Transverse colon (tissue), 4 donors: ENCODE data around the gene HPDL.

Source experiments
- EP300 ChIP-seq: sonication (generic); formaldehyde crosslinking; IDR thresholded peaks from one replicate; pipeline ENCODE4 v1.6.1; 2017; ENCODE audit warnings: antibody characterized with exemption, low read depth
- POLR2A ChIP-seq: fragments of 450-650 bp; IDR thresholded peaks from one replicate; pipeline ENCODE4 v1.6.1; 2016; ENCODE audit warnings: antibody characterized with exemption, mild to moderate bottlenecking, moderate library complexity
- POLR2AphosphoS5 ChIP-seq, 3 donors: sonication (generic); formaldehyde crosslinking; IDR thresholded peaks; one replicate each; pipeline ENCODE4 v1.6.1; 2016; ENCODE audit warnings: antibody characterized with exemption in 3 of 3
- TF ChIP-seq, protein P1 (sequence below), 5 experiments: fragments of 200-600 bp in 3 of 5; fragments of 450-650 bp in 2 of 5; sonication (generic) in 3 of 5; IDR thresholded peaks; 1 replicate in 2 of 5; 2 replicates in 3 of 5; pipeline ENCODE4 v1.5.1; 2016 to 2017; ENCODE audit warnings: antibody characterized with exemption in 5 of 5, inconsistent platforms in 3 of 5, mild to moderate bottlenecking in 2 of 5, moderate library complexity in 1 of 5

DNA sequence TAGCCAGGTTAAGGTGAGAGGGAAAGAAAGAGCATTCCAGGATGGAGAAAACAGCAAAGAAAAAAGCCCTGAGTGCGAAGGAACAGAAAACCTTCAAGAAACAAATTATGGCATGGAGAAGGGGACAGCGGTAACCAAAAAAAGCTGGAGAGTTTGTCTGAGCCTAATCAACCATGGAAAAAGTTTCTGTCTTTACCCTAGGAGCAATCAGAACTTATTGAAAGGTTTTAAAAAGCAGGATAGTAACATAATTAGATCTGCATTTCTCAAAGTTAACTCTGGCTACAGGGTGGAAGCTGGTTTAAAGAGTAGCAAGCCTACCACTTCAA, 26.1 kb upstream of the HPDL start:
- TF ChIP-seq, protein P1, sequence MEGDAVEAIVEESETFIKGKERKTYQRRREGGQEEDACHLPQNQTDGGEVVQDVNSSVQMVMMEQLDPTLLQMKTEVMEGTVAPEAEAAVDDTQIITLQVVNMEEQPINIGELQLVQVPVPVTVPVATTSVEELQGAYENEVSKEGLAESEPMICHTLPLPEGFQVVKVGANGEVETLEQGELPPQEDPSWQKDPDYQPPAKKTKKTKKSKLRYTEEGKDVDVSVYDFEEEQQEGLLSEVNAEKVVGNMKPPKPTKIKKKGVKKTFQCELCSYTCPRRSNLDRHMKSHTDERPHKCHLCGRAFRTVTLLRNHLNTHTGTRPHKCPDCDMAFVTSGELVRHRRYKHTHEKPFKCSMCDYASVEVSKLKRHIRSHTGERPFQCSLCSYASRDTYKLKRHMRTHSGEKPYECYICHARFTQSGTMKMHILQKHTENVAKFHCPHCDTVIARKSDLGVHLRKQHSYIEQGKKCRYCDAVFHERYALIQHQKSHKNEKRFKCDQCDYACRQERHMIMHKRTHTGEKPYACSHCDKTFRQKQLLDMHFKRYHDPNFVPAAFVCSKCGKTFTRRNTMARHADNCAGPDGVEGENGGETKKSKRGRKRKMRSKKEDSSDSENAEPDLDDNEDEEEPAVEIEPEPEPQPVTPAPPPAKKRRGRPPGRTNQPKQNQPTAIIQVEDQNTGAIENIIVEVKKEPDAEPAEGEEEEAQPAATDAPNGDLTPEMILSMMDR (IDR thresholded peaks at IDR 0.05): no peak
- TF ChIP-seq POLR2A (no peak), EP300 (no peak), POLR2AphosphoS5 (IDR thresholded peaks at IDR 0.05) (no peak)
